K562 (cell line): ENCODE data around the gene SLC4A1. TPM values are rescaled to one million over a fixed set of nuclear protein-coding genes. Genes with fewer than 3 reads are reported as not detected.

Source experiments
- CHD7 ChIP-seq: fragments of 200-600 bp; sonication (generic); IDR thresholded peaks from one replicate; pipeline ENCODE4 v1.6.1; 2012; ENCODE audit warnings: mild to moderate bottlenecking, low read depth, low read length, inconsistent platforms
- GATAD2B ChIP-seq: fragments of 450-650 bp; IDR thresholded peaks from 2 replicates; pipeline ENCODE4 v1.6.1; 2017; ENCODE audit warnings: mild to moderate bottlenecking, borderline replicate concordance
- RNF2 ChIP-seq: sonication (generic); IDR thresholded peaks from 2 replicates; pipeline ENCODE4 v1.6.1; 2016
- RNF219 ChIP-seq: fragments of 250-450 bp; sonication (Bioruptor Pico); IDR thresholded peaks from 2 replicates; pipeline ENCODE4 v1.5.0; 2022; ENCODE audit warnings: mild to moderate bottlenecking
- SMAD4 ChIP-seq: fragments of 250-450 bp; sonication (Bioruptor Pico); conservative IDR thresholded peaks from 2 replicates; pipeline ENCODE4 v1.8.0; 2021; ENCODE audit warnings: inconsistent platforms, mild to moderate bottlenecking, moderate library complexity
- SRSF1 ChIP-seq: fragments of 200-400 bp; formaldehyde crosslinking; IDR thresholded peaks from 2 replicates; pipeline ENCODE4 v1.6.1; 2017; ENCODE audit warnings: mild to moderate bottlenecking, low read depth, low read length, moderate library complexity
- THRA ChIP-seq: fragments of 450-650 bp; IDR thresholded peaks from 2 replicates; pipeline ENCODE4 v1.6.1; 2017; ENCODE audit warnings: mild to moderate bottlenecking, moderate library complexity
- ZBTB2 ChIP-seq: fragments of 450-650 bp; IDR thresholded peaks from 2 replicates; pipeline ENCODE4 v1.6.1; 2016; ENCODE audit warnings: antibody characterized with exemption
- ZFPM2 ChIP-seq: fragments of 250-450 bp; sonication (Bioruptor Pico); IDR thresholded peaks from 2 replicates; pipeline ENCODE4 v1.5.1; 2022; ENCODE audit warnings: mild to moderate bottlenecking
- ZNF232 ChIP-seq: sonication (generic); formaldehyde crosslinking; IDR thresholded peaks from 2 replicates; pipeline ENCODE4 v1.8.0; 2022; ENCODE audit warnings: mild to moderate bottlenecking, missing genetic modification reagents
- ZNF408 ChIP-seq: fragments of 250-450 bp; sonication (Bioruptor Pico); IDR thresholded peaks from 2 replicates; pipeline ENCODE4 v1.4.0; 2020; ENCODE audit warnings: low read depth, mild to moderate bottlenecking, moderate library complexity
- polyA plus RNA-seq, 8 experiments: library from polyadenylated mRNA; depleted of rRNA in 4 of 8; stranded (reverse) in 5 of 8; unstranded in 3 of 8; fragments of >200 nt; fragmentation: Nextera tagmentation in 2 of 8; fragmentation: Illumina TruSeq in 1 of 8; extraction: Ambion mirVana in 2 of 8; extraction: Trizol in 1 of 8; gene quantifications; 2 replicates each; pipeline versions ENCODE4 v1.2.1 to v1.2.3, GENCODE V29; 2011 to 2014; ENCODE audit warnings: inconsistent platforms in 1 of 8, missing spikeins in 1 of 8
- total RNA-seq, 7 experiments: library from RNA; depleted of rRNA in 6 of 7; stranded (reverse); fragments of >200 nt in 6 of 7; fragmentation: Illumina TruSeq in 2 of 7; extraction: Trizol in 2 of 7; gene quantifications; 2 replicates each; pipeline versions ENCODE4 v1.2.1 to v1.2.3, GENCODE V29; 2011 to 2021; ENCODE audit warnings: low replicate concordance in 1 of 7

SLC4A1 gene
- total and polyA plus RNA-seq, 9 of the 15 experiments (the other 6 are each of a cell fraction or from before 2014, with no cell fraction given): 0.14 to 1.00 (median 0.53) TPM

GRCh38 chr17:44219108-44219615 lies 48.8 kb downstream of the SLC4A1 start (continued):
- TF ChIP-seq ZNF408 (CRISPR knock-in tag): no peak
- TF ChIP-seq SRSF1: no peak
- peak; percentile 90 for TF ChIP-seq SMAD4 (CRISPR knock-in tag)
- TF ChIP-seq RNF219: no peak
- no peak; the same call in 1 of the 2 replicates for TF ChIP-seq ZFPM2
- no peak for TF ChIP-seq ZBTB2
- TF ChIP-seq GATAD2B: no peak
- TF ChIP-seq ZNF232 (CRISPR knock-in tag): no peak
- no peak for TF ChIP-seq THRA
- TF ChIP-seq CHD7: no peak
- TF ChIP-seq RNF2: no peak
